Measurements from ENCODE around the gene PTPN1.

The PTPN1 gene

DNA sequence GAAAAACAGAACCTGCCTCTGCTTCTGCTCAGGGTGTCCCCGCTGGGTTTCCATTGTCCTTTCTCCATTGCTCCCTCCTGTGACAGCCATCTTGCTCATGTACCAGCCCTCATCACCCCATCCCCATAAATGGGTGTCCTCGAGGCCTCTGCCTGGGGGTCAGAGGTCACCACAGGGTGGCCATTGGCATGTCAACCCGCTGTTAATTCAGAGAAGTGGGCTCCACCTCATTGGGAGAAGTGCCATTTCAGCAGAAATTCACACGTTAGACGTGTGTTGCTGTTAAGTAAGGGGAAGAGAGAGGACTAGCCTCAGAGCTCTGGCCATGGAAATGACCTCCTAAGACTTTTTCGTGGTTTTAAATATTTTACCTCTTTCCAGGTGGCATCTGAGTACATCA, 71.9 kb downstream of the PTPN1 start:
- no peaks in the 10 kb centered on the region for H3K4me1 ChIP-seq (ENCODE audit: control insufficient read depth in 5 of 5, insufficient read depth in 5 of 5, low read length in 5 of 5)
- H3K27me3 ChIP-seq (ENCODE audit: control insufficient read depth in 5 of 5, insufficient read depth in 4 of 5, low read length in 5 of 5): no peaks in the 10 kb centered on the region
- no peak overlapping the region for H3K9ac ChIP-seq (ENCODE audit: low read length in 5 of 5)
- no peak overlapping the region for H3K27ac ChIP-seq (ENCODE audit: low read depth, low read length)
- no peak overlapping the region for H3K4me3 ChIP-seq (ENCODE audit: low read depth in 1 of 5, low read length in 5 of 5)
- H3K36me3 ChIP-seq (ENCODE audit: control insufficient read depth in 5 of 5, insufficient read depth in 5 of 5, low read length in 5 of 5): peaks cover 3 to 96% (median 92%) of the 10 kb centered on the region in 5 donors
- no peaks in the 10 kb centered on the region for H3K9me3 ChIP-seq (ENCODE audit: control insufficient read depth in 5 of 5, low read length in 5 of 5)

DNA sequence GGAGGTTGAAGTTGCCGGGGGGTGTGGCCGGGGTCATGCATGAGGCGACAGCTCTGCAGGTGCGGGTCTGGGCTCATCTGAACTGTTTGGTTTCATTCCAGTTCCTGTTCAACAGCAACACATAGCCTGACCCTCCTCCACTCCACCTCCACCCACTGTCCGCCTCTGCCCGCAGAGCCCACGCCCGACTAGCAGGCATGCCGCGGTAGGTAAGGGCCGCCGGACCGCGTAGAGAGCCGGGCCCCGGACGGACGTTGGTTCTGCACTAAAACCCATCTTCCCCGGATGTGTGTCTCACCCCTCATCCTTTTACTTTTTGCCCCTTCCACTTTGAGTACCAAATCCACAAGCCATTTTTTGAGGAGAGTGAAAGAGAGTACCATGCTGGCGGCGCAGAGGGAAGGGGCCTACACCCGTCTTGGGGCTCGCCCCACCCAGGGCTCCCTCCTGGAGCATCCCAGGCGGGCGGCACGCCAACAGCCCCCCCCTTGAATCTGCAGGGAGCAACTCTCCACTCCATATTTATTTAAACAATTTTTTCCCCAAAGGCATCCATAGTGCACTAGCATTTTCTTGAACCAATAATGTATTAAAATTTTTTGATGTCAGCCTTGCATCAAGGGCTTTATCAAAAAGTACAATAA, 72.5 kb downstream of the PTPN1 start:
- Histone ChIP-seq H3K9ac (ENCODE audit: low read length in 5 of 5) (no peak overlapping the region), H3K9me3 (ENCODE audit: control insufficient read depth in 5 of 5, low read length in 5 of 5) (no peaks in the 10 kb centered on the region), H3K4me1 (ENCODE audit: control insufficient read depth in 5 of 5, insufficient read depth in 5 of 5, low read length in 5 of 5) (no peaks in the 10 kb centered on the region), H3K27ac (ENCODE audit: low read depth, low read length) (no peak overlapping the region), H3K27me3 (ENCODE audit: control insufficient read depth in 5 of 5, insufficient read depth in 4 of 5, low read length in 5 of 5) (no peaks in the 10 kb centered on the region), H3K36me3 (ENCODE audit: control insufficient read depth in 5 of 5, insufficient read depth in 5 of 5, low read length in 5 of 5) (peaks cover 3 to 96% (median 90%) of the 10 kb centered on the region in 5 donors), H3K4me3 (ENCODE audit: low read depth in 1 of 5, low read length in 5 of 5) (no peak overlapping the region)

DNA sequence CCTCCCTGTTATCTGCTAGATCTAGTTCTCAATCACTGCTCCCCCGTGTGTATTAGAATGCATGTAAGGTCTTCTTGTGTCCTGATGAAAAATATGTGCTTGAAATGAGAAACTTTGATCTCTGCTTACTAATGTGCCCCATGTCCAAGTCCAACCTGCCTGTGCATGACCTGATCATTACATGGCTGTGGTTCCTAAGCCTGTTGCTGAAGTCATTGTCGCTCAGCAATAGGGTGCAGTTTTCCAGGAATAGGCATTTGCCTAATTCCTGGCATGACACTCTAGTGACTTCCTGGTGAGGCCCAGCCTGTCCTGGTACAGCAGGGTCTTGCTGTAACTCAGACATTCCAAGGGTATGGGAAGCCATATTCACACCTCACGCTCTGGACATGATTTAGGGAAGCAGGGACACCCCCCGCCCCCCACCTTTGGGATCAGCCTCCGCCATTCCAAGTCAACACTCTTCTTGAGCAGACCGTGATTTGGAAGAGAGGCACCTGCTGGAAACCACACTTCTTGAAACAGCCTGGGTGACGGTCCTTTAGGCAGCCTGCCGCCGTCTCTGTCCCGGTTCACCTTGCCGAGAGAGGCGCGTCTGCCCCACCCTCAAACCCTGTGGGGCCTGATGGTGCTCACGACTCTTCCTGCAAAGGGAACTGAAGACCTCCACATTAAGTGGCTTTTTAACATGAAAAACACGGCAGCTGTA, 73.4 kb downstream of the PTPN1 start:
- H3K9me3 ChIP-seq (ENCODE audit: control insufficient read depth in 5 of 5, low read length in 5 of 5): no peaks in the 10 kb centered on the region

DNA sequence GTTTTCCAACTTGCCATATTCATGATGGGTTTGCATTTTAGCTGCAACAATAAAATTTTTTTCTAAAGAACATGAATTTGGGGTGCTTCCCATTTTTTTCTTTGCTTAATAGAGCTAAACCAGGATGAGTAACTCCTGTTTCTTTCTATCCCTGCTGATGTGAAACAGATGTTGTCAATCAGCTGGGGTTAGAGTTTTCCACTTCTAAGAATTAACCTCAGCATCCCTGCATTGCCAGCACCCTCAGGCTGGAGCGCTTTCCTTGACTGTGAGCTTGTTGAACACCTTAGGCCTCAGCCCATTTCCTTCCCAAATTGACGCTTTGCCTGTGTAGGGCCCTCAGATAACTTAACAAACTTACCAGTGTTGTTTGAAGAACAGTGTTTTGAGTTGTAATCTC, 74.5 kb downstream of the PTPN1 start:
- no peaks in the 10 kb centered on the region for H3K9me3 ChIP-seq (ENCODE audit: control insufficient read depth in 5 of 5, low read length in 5 of 5)
- no peak overlapping the region for H3K27ac ChIP-seq (ENCODE audit: low read depth, low read length)
- H3K36me3 ChIP-seq (ENCODE audit: control insufficient read depth in 5 of 5, insufficient read depth in 5 of 5, low read length in 5 of 5): peaks cover 3 to 84% (median 74%) of the 10 kb centered on the region in 5 donors
- no peaks in the 10 kb centered on the region for H3K27me3 ChIP-seq (ENCODE audit: control insufficient read depth in 5 of 5, insufficient read depth in 4 of 5, low read length in 5 of 5)
- H3K4me1 ChIP-seq (ENCODE audit: control insufficient read depth in 5 of 5, insufficient read depth in 5 of 5, low read length in 5 of 5): no peaks in the 10 kb centered on the region
- no peak overlapping the region for H3K4me3 ChIP-seq (ENCODE audit: low read depth in 1 of 5, low read length in 5 of 5)
- no peak overlapping the region for H3K9ac ChIP-seq (ENCODE audit: low read length in 5 of 5)

More for the DNA sequence above, 73.4 kb downstream of the PTPN1 start:
- Histone ChIP-seq H3K9ac (ENCODE audit: low read length in 5 of 5) (no peak overlapping the region), H3K27me3 (ENCODE audit: control insufficient read depth in 5 of 5, insufficient read depth in 4 of 5, low read length in 5 of 5) (no peaks in the 10 kb centered on the region), H3K27ac (ENCODE audit: low read depth, low read length) (no peak overlapping the region), H3K4me1 (ENCODE audit: control insufficient read depth in 5 of 5, insufficient read depth in 5 of 5, low read length in 5 of 5) (no peaks in the 10 kb centered on the region), H3K36me3 (ENCODE audit: control insufficient read depth in 5 of 5, insufficient read depth in 5 of 5, low read length in 5 of 5) (peaks cover 3 to 91% (median 81%) of the 10 kb centered on the region in 5 donors), H3K4me3 (ENCODE audit: low read depth in 1 of 5, low read length in 5 of 5) (no peak overlapping the region)

DNA sequence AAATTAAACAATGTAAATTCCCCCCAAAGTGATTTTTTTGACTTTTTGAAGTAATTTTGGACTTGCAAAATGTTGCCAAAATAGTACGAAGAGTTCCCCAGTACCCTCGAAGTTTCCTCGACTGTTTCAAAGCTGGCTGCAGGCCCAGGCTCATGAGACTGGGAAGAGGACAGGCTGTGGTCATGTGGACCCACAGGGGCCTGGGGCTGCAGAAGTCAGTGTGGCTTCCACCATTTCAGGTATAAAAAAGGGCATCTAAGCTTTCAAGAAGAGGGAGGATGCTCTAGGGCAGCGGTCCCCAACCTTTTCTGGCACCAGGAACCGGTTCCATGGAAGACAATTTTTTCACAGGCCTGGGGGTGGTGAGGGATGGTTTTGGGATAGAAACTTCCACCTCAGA, 75.0 kb downstream of the PTPN1 start:
- Histone ChIP-seq H3K27me3 (ENCODE audit: control insufficient read depth in 5 of 5, insufficient read depth in 4 of 5, low read length in 5 of 5) (no peaks in the 10 kb centered on the region), H3K9me3 (ENCODE audit: control insufficient read depth in 5 of 5, low read length in 5 of 5) (no peaks in the 10 kb centered on the region), H3K4me3 (ENCODE audit: low read depth in 1 of 5, low read length in 5 of 5) (no peak overlapping the region), H3K27ac (ENCODE audit: low read depth, low read length) (no peak overlapping the region), H3K36me3 (ENCODE audit: control insufficient read depth in 5 of 5, insufficient read depth in 5 of 5, low read length in 5 of 5) (peaks cover 3 to 83% (median 72%) of the 10 kb centered on the region in 5 donors), H3K4me1 (ENCODE audit: control insufficient read depth in 5 of 5, insufficient read depth in 5 of 5, low read length in 5 of 5) (no peaks in the 10 kb centered on the region), H3K9ac (ENCODE audit: low read length in 5 of 5) (no peak overlapping the region)

DNA sequence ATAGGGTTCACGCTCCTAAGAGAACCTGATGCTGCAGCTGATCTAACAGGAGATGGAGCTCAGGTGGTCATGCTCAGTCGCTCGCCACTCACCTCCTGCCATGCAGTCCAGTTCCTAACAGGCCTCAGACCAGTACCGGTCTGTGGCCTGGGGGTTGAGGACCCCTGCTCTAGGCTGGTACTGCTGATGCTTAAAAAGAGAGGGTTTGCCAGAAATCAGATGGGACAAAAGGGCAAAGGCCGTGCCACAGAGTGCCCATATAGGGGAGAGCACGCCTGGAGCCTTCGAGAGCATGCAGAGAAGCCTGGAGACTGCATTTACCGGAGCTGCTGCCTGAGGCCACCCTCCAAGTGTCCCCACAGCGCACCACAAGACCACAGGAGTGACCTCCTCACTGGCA, 75.5 kb downstream of the PTPN1 start:
- Histone ChIP-seq H3K9ac (ENCODE audit: low read length in 5 of 5) (no peak overlapping the region), H3K27ac (ENCODE audit: low read depth, low read length) (no peak overlapping the region), H3K9me3 (ENCODE audit: control insufficient read depth in 5 of 5, low read length in 5 of 5) (no peaks in the 10 kb centered on the region), H3K36me3 (ENCODE audit: control insufficient read depth in 5 of 5, insufficient read depth in 5 of 5, low read length in 5 of 5) (peaks cover 3 to 82% (median 70%) of the 10 kb centered on the region in 5 donors), H3K4me1 (ENCODE audit: control insufficient read depth in 5 of 5, insufficient read depth in 5 of 5, low read length in 5 of 5) (no peaks in the 10 kb centered on the region), H3K4me3 (ENCODE audit: low read depth in 1 of 5, low read length in 5 of 5) (no peak overlapping the region), H3K27me3 (ENCODE audit: control insufficient read depth in 5 of 5, insufficient read depth in 4 of 5, low read length in 5 of 5) (no peaks in the 10 kb centered on the region)

DNA sequence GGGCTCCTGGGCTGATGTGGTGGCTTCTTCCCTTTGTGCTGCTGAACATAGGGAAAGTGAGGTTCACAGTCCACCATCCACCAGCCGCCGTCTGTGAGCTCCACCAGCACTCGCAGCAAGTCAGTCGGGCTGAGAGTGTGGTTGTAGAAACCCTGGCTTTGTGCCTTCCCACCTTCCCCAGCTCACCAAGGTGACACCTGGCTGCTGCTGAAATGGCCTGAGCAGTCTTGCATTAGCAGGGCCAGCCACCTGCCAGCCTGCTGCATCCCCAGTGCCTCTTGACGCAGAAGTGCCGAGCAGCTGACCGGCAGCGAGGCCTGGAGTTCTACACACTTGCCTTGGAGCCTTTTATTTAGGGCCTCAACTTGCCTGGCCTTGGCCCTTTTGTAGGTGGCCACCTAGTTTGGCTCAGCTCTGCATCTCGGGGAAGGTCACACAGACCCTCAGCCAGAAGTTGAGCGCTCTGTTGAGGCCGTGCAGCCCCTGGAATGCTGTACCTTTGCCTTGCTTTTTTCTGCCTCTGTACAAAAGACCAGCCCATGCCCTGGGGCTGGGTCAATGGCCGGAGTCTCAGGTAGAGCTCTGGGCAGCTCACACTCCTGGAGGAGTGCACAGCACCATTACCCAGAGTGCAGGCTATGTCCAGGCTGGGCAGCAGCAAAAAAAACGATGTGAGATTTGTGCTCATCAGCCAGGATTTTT, 76.5 kb downstream of the PTPN1 start:
- no peak overlapping the region for H3K27ac ChIP-seq (ENCODE audit: low read depth, low read length)
- H3K36me3 ChIP-seq (ENCODE audit: control insufficient read depth in 5 of 5, insufficient read depth in 5 of 5, low read length in 5 of 5): peaks cover under 1 to 72% (median 60%) of the 10 kb centered on the region in 5 donors
- H3K4me1 ChIP-seq (ENCODE audit: control insufficient read depth in 5 of 5, insufficient read depth in 5 of 5, low read length in 5 of 5): peaks cover 0 to 2% (median 0%) of the 10 kb centered on the region in 5 donors
- H3K9ac ChIP-seq (ENCODE audit: low read length in 5 of 5): no peak overlapping the region
- H3K9me3 ChIP-seq (ENCODE audit: control insufficient read depth in 5 of 5, low read length in 5 of 5): no peaks in the 10 kb centered on the region
- no peak overlapping the region for H3K4me3 ChIP-seq (ENCODE audit: low read depth in 1 of 5, low read length in 5 of 5)
- H3K27me3 ChIP-seq (ENCODE audit: control insufficient read depth in 5 of 5, insufficient read depth in 4 of 5, low read length in 5 of 5): no peaks in the 10 kb centered on the region

DNA sequence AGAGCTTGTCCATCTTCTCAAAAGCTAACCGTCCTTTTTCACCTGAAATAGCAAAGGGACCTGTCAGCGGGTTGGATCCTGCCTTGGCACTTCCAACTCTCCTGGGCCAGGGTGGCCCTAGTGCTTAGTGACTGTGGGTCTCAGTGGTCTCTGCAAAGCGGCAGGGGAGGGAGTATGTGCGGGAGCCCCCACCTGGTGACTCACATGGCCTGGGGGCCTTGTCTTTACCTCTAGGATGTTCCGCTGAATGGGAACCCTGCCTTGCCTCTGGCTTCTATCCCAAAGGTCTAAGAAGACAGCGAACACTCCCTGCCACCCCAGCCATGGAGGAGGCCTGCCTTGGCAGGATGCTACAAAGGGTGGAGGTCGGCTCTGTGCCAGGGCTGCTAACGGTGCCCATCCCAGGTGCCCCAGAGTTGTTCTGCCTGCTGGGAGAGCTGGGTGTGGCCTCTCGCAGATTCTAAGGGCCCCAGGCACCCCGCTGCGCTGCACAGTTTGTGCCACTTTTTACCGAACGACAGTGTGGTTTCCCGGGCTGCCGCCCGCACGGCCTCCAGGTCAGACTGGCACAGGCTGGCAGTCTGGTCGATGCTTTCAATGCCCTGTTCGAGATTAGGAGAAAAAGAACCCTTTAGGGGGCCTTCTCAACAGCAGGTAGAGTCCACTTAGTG, 77.2 kb downstream of the PTPN1 start:
- Histone ChIP-seq H3K9me3 (ENCODE audit: control insufficient read depth in 5 of 5, low read length in 5 of 5) (no peaks in the 10 kb centered on the region), H3K4me3 (ENCODE audit: low read depth in 1 of 5, low read length in 5 of 5) (no peak overlapping the region), H3K9ac (ENCODE audit: low read length in 5 of 5) (no peak overlapping the region), H3K4me1 (ENCODE audit: control insufficient read depth in 5 of 5, insufficient read depth in 5 of 5, low read length in 5 of 5) (peaks cover 0 to 9% (median 5%) of the 10 kb centered on the region in 5 donors), H3K36me3 (ENCODE audit: control insufficient read depth in 5 of 5, insufficient read depth in 5 of 5, low read length in 5 of 5) (peaks cover 0 to 70% (median 53%) of the 10 kb centered on the region in 5 donors), H3K27me3 (ENCODE audit: control insufficient read depth in 5 of 5, insufficient read depth in 4 of 5, low read length in 5 of 5) (no peaks in the 10 kb centered on the region), H3K27ac (ENCODE audit: low read depth, low read length) (no peak overlapping the region)

DNA sequence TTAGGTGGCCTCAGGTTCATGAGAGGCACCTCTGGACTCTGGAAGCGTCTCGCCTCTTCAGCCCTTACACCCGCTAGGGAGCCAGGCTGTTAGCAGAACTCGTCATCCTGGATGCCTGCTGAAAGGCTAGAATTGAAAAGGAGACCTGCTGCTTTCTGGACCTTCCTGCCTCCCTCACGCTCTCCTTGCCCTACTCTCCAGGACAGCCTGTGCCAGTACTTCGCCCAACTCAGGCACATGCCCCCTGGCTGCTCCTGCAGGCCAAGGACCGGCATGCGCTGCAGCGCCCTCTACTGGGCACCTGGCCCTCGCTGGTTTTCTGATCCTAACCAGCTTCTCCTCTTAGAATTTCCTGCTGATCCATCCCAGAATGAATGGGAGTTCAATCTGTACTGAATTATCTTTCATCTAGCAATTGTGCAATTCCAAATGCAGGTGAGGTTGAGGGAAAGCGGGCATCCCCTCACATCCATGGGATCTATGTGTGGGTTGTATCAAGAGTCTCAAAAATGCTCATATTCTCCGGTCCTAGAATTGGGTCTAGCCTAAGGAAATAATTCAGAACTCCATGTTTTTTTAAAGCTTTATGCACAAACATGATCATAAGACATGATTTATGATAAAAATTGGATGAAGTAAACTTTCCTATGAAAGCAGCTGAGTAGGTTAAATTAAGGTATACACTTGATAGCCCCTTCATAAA, 78.0 kb downstream of the PTPN1 start:
- no peak overlapping the region for H3K9ac ChIP-seq (ENCODE audit: low read length in 5 of 5)
- H3K36me3 ChIP-seq (ENCODE audit: control insufficient read depth in 5 of 5, insufficient read depth in 5 of 5, low read length in 5 of 5): peaks cover 0 to 64% (median 45%) of the 10 kb centered on the region in 5 donors
- H3K4me3 ChIP-seq (ENCODE audit: low read depth in 1 of 5, low read length in 5 of 5): no peak overlapping the region
- H3K27ac ChIP-seq (ENCODE audit: low read depth, low read length): no peak overlapping the region
- H3K4me1 ChIP-seq (ENCODE audit: control insufficient read depth in 5 of 5, insufficient read depth in 5 of 5, low read length in 5 of 5): peaks cover 0 to 15% (median 11%) of the 10 kb centered on the region in 5 donors
- H3K27me3 ChIP-seq (ENCODE audit: control insufficient read depth in 5 of 5, insufficient read depth in 4 of 5, low read length in 5 of 5): no peaks in the 10 kb centered on the region
- H3K9me3 ChIP-seq (ENCODE audit: control insufficient read depth in 5 of 5, low read length in 5 of 5): no peaks in the 10 kb centered on the region
